ENCODE results near the gene DICER1.
"Not testable (repeated sequence)": the region's sequence is repeated elsewhere in the genome, so short reads cannot be mapped to it uniquely, and the experiment has no call there.

DICER1 gene

DNA sequence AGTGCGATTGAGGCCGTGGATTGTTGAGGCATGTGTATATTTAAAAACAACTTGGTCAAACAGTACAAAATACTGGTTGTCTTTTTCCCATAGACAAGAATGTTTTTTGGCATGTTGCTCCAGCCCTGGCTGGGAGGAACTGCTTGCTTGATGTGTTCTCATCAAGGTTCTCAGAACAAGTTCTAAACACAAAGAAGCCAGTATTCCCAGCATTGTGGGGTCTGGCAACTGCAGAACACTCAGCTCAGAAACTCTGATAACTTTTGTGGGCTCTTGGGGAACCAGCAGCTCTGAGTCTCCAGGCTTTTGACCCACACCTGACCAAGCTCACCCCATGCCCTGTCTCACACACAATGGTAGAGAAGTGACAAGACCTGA, 27.1 kb upstream of the DICER1 start:
- Histone ChIP-seq H3K4me1 (ENCODE audit: control insufficient read depth in 1 of 2, insufficient read depth in 2 of 2, low read length in 2 of 2) (peaks cover 14 to 27% of the 10 kb centered on the region in 2 donors), H3K27me3 (ENCODE audit: low read depth, low read length) (no peaks in the 10 kb centered on the region), H3K4me3 (ENCODE audit: low read depth in 1 of 2, low read length in 2 of 2) (no peak overlapping the region), H3K27ac (ENCODE audit: low read length) (peak overlapping the region; percentile 79), H3K36me3 (ENCODE audit: control insufficient read depth in 1 of 2, insufficient read depth in 2 of 2, low read length in 2 of 2) (peaks cover 0 to 4% of the 10 kb centered on the region in 2 donors), H3K9me3 (ENCODE audit: control insufficient read depth in 1 of 2, low read length in 2 of 2) (no peaks in the 10 kb centered on the region)

GRCh38 chr14:95183532-95184412, 26.4 kb upstream of the DICER1 start:
- Histone ChIP-seq H3K4me1 (ENCODE audit: control insufficient read depth in 1 of 2, insufficient read depth in 2 of 2, low read length in 2 of 2) (peaks cover 14 to 27% of the 10 kb centered on the region in 2 donors), H3K27me3 (ENCODE audit: low read depth, low read length) (no peaks in the 10 kb centered on the region), H3K9me3 (ENCODE audit: control insufficient read depth in 1 of 2, low read length in 2 of 2) (no peaks in the 10 kb centered on the region), H3K27ac (ENCODE audit: low read length) (peak overlapping the region; percentile 79), H3K36me3 (ENCODE audit: control insufficient read depth in 1 of 2, insufficient read depth in 2 of 2, low read length in 2 of 2) (peaks cover 0 to 6% of the 10 kb centered on the region in 2 donors), H3K4me3 (ENCODE audit: low read depth in 1 of 2, low read length in 2 of 2) (no peak overlapping the region)

DNA sequence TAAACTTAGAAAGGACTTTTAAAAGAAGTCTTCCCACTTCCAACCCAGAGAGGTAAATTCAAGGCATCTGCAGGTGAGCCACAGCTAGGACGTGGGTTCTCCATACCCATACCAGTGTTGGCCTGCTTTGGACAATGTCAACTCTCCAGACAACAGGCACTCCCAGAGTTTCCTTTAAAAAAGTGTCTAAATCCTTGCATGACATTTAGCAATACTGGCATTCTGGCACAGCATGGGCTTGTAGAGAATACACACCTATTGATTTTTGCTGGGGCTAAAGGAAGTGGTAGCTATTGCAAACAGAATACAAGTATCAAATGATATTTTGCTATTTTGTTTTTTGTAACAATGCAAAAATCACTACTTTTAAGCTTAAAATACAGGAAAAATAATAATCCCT, 25.8 kb upstream of the DICER1 start:
- H3K4me1 ChIP-seq (ENCODE audit: control insufficient read depth in 1 of 2, insufficient read depth in 2 of 2, low read length in 2 of 2): peaks cover 14 to 27% of the 10 kb centered on the region in 2 donors
- H3K27ac ChIP-seq (ENCODE audit: low read length): peak overlapping the region; percentile 79
- no peak overlapping the region for H3K4me3 ChIP-seq (ENCODE audit: low read depth in 1 of 2, low read length in 2 of 2)
- H3K9me3 ChIP-seq (ENCODE audit: control insufficient read depth in 1 of 2, low read length in 2 of 2): no peaks in the 10 kb centered on the region
- peaks cover 0 to 6% of the 10 kb centered on the region in 2 donors for H3K36me3 ChIP-seq (ENCODE audit: control insufficient read depth in 1 of 2, insufficient read depth in 2 of 2, low read length in 2 of 2)
- H3K27me3 ChIP-seq (ENCODE audit: low read depth, low read length): no peaks in the 10 kb centered on the region

GRCh38 chr14:95182379-95182778, 25.1 kb upstream of the DICER1 start:
- Histone ChIP-seq H3K36me3 (ENCODE audit: control insufficient read depth in 1 of 2, insufficient read depth in 2 of 2, low read length in 2 of 2) (peaks cover 0 to 6% of the 10 kb centered on the region in 2 donors), H3K4me3 (ENCODE audit: low read depth in 1 of 2, low read length in 2 of 2) (no peak overlapping the region), H3K27ac (ENCODE audit: low read length) (no peak overlapping the region), H3K4me1 (ENCODE audit: control insufficient read depth in 1 of 2, insufficient read depth in 2 of 2, low read length in 2 of 2) (peaks cover 14 to 27% of the 10 kb centered on the region in 2 donors), H3K9me3 (ENCODE audit: control insufficient read depth in 1 of 2, low read length in 2 of 2) (no peaks in the 10 kb centered on the region), H3K27me3 (ENCODE audit: low read depth, low read length) (no peaks in the 10 kb centered on the region)

DNA sequence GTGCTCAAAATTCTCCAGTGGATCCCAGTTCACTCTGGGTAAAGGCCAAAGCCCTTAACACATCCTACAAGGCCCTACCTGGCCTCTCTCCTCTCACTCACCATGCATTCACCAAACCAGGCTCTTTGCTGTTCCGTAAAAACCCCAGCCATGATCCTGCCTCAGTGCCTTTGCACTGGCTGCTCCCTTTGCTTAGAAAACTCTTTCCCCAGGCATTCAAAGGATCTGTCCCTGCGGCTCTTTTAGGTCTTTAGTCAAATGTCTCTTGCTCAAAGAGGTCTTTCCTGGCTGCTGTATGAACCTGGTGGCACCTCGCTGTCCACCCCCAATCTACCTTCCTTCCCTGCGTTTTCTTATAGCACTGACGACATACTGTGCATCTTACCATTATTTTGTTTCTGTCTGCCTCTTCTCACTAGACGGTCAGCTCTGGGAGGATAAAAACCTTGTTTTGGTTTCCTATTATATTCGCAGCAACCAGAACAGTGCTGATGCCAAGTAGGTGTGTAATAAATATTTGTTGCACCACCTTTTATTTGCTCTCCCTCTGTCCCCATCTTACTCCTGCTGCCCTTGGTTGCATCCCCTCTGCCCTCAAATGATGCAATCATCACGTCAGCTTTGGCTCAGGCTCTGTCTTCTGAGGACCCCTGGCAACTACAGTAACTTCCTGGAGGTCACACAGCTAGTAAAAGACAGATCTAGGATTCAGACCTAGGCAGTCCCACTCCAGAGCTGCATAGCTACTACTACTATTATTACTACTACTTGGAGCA, 23.8 kb upstream of the DICER1 start:
- Histone ChIP-seq H3K4me1 (ENCODE audit: control insufficient read depth in 1 of 2, insufficient read depth in 2 of 2, low read length in 2 of 2) (peaks cover 14 to 27% of the 10 kb centered on the region in 2 donors), H3K27ac (ENCODE audit: low read length) (no peak overlapping the region), H3K9me3 (ENCODE audit: control insufficient read depth in 1 of 2, low read length in 2 of 2) (no peaks in the 10 kb centered on the region), H3K4me3 (ENCODE audit: low read depth in 1 of 2, low read length in 2 of 2) (no peak overlapping the region), H3K27me3 (ENCODE audit: low read depth, low read length) (no peaks in the 10 kb centered on the region), H3K36me3 (ENCODE audit: control insufficient read depth in 1 of 2, insufficient read depth in 2 of 2, low read length in 2 of 2) (peaks cover 0 to 6% of the 10 kb centered on the region in 2 donors)

GRCh38 chr14:95175670-95176069, 18.3 kb upstream of the DICER1 start:
- H3K27me3 ChIP-seq (ENCODE audit: low read depth, low read length); H3K9me3 ChIP-seq (ENCODE audit: control insufficient read depth in 1 of 2, low read length in 2 of 2): not testable (repeated sequence)

DNA sequence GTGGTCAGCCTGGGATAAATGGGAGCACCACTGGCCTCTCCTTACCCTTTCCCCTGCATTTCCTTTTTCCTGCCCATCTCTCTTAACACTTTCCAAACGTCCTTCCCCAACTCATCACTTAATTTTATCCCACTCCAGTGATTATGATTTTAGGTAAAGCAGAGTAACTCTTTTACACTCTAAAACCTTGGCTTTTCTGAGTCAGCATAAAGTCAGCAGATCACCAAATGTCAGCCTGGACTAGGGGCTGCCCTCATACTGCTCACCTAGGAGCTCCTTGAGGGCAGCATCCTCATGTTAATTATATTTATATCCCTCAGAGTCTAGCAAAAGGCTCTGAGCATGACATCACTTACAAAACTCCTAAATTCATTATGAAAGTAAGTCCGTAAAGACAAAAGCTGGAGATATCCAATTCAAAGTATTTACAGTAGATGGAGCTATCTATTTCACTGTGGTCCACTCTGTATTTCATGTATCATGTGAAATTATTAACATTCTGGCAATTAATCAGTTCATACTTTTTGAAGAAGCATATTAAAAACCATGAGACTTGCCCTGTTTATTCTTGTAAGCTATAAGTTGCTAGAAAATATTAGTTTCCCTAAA, 17.0 kb upstream of the DICER1 start:
- H3K9me3 ChIP-seq (ENCODE audit: control insufficient read depth in 1 of 2, low read length in 2 of 2): no peaks in the 10 kb centered on the region
- H3K27ac ChIP-seq (ENCODE audit: low read length): no peak overlapping the region
- peaks cover 0 to 1% of the 10 kb centered on the region in 2 donors for H3K36me3 ChIP-seq (ENCODE audit: control insufficient read depth in 1 of 2, insufficient read depth in 2 of 2, low read length in 2 of 2)
- no peaks in the 10 kb centered on the region for H3K4me1 ChIP-seq (ENCODE audit: control insufficient read depth in 1 of 2, insufficient read depth in 2 of 2, low read length in 2 of 2)
- no peak overlapping the region for H3K4me3 ChIP-seq (ENCODE audit: low read depth in 1 of 2, low read length in 2 of 2)
- H3K27me3 ChIP-seq (ENCODE audit: low read depth, low read length): no peaks in the 10 kb centered on the region

More at GRCh38 chr14:95175670-95176069, 18.3 kb upstream of the DICER1 start:
- H3K27ac ChIP-seq (ENCODE audit: low read length); H3K4me1 ChIP-seq (ENCODE audit: control insufficient read depth in 1 of 2, insufficient read depth in 2 of 2, low read length in 2 of 2); H3K36me3 ChIP-seq (ENCODE audit: control insufficient read depth in 1 of 2, insufficient read depth in 2 of 2, low read length in 2 of 2); H3K4me3 ChIP-seq (ENCODE audit: low read depth in 1 of 2, low read length in 2 of 2): not testable (repeated sequence)

DNA sequence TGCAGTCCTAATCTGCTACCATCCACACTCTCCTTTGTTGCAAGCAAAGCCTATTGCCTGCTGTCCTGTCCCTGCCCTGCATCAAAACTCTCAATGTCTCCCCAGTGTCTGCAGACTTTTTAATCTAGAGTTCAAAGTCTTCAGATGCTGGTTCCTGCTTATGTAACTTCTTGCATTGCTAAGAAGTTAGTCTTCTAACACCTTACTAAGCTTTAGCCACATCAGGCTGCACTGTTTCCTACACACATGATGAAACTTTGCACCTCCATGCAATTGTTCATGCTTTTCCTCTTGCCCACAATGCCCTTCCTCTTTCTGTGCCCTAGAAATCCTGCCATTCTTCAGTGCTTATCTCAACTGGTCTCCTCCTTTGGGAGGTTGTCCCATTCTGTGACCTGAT, 16.2 kb upstream of the DICER1 start:
- Histone ChIP-seq H3K27ac (ENCODE audit: low read length) (no peak overlapping the region), H3K36me3 (ENCODE audit: control insufficient read depth in 1 of 2, insufficient read depth in 2 of 2, low read length in 2 of 2) (no peaks in the 10 kb centered on the region)

DNA sequence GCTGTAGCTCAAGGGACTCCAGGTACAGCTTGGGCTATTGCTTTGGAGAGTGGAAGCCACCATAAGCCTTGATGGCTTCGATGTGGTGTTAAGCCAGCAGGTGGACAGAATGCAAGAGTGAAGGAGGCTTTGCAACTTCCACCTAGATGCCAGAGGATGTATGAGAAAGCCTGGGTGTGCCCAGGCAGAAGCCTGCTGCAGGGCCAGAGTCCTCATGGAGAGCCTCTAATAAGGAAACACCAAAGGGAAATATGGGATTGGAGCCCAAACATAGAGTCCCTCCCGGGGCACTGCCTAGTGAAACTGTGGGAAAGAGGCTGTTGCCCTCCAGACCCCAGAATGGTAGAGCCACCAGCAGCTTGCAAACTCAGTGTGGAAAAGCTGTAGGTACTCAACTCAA, 9.8 kb upstream of the DICER1 start:
- H3K27me3 ChIP-seq (ENCODE audit: low read depth, low read length): no peaks in the 10 kb centered on the region
- H3K27ac ChIP-seq (ENCODE audit: low read length): no peak overlapping the region
- peaks cover 0 to 5% of the 10 kb centered on the region in 2 donors for H3K4me1 ChIP-seq (ENCODE audit: control insufficient read depth in 1 of 2, insufficient read depth in 2 of 2, low read length in 2 of 2)
- no peak overlapping the region for H3K4me3 ChIP-seq (ENCODE audit: low read depth in 1 of 2, low read length in 2 of 2)
- peaks cover 0 to 5% of the 10 kb centered on the region in 2 donors for H3K9me3 ChIP-seq (ENCODE audit: control insufficient read depth in 1 of 2, low read length in 2 of 2)
- no peaks in the 10 kb centered on the region for H3K36me3 ChIP-seq (ENCODE audit: control insufficient read depth in 1 of 2, insufficient read depth in 2 of 2, low read length in 2 of 2)

More for the DNA sequence above, 16.2 kb upstream of the DICER1 start:
- H3K4me1 ChIP-seq (ENCODE audit: control insufficient read depth in 1 of 2, insufficient read depth in 2 of 2, low read length in 2 of 2): no peaks in the 10 kb centered on the region
- no peak overlapping the region for H3K4me3 ChIP-seq (ENCODE audit: low read depth in 1 of 2, low read length in 2 of 2)
- no peaks in the 10 kb centered on the region for H3K9me3 ChIP-seq (ENCODE audit: control insufficient read depth in 1 of 2, low read length in 2 of 2)
- H3K27me3 ChIP-seq (ENCODE audit: low read depth, low read length): no peaks in the 10 kb centered on the region

DNA sequence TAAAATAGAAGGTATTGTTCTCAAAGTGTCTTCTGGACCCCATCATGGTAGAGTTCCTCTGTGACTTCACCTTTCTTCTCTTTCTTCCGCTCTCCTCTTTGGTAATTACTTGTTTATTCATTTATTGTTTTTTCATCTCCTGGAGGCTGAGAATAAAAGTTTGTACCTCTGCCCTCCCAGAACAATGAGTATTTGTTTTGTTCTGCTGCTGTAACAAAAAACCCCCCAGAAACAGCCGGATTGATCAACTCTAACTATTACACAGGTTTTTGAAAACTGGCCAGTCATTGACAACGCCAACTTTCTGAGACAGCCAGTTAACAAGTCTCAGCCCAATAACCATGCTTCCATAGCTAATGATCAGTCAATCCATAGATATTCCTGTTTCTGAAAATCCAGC, 8.2 kb upstream of the DICER1 start:
- H3K4me1 ChIP-seq (ENCODE audit: control insufficient read depth in 1 of 2, insufficient read depth in 2 of 2, low read length in 2 of 2): peaks cover 0 to 5% of the 10 kb centered on the region in 2 donors

DNA sequence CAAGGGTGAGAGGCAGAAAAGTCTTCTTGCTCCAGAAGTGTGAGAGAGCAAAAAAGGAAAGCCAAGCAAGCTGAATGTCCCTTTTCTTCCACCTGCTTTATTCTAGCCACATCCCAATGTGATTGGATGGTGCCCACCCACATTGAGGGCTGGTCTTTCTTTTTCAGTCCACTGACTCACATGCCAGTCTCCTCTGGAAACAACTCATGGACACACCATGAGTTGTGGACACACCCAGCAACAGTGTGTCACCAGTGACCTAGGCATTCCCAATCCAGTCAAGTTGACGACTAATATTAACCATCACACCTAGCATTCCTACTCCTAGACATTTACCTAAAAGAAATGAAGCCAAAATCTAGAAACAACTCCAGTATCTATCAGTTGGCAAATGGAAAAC, 7.2 kb upstream of the DICER1 start:
- Histone ChIP-seq H3K4me3 (ENCODE audit: low read depth in 1 of 2, low read length in 2 of 2) (no peak overlapping the region), H3K27me3 (ENCODE audit: low read depth, low read length) (no peaks in the 10 kb centered on the region), H3K4me1 (ENCODE audit: control insufficient read depth in 1 of 2, insufficient read depth in 2 of 2, low read length in 2 of 2) (peaks cover 0 to 5% of the 10 kb centered on the region in 2 donors), H3K27ac (ENCODE audit: low read length) (no peak overlapping the region), H3K9me3 (ENCODE audit: control insufficient read depth in 1 of 2, low read length in 2 of 2) (peaks cover 0 to 5% of the 10 kb centered on the region in 2 donors), H3K36me3 (ENCODE audit: control insufficient read depth in 1 of 2, insufficient read depth in 2 of 2, low read length in 2 of 2) (no peaks in the 10 kb centered on the region)

More for the DNA sequence above, 8.2 kb upstream of the DICER1 start:
- Histone ChIP-seq H3K27me3 (ENCODE audit: low read depth, low read length) (no peaks in the 10 kb centered on the region), H3K4me3 (ENCODE audit: low read depth in 1 of 2, low read length in 2 of 2) (no peak overlapping the region), H3K9me3 (ENCODE audit: control insufficient read depth in 1 of 2, low read length in 2 of 2) (peaks cover 0 to 5% of the 10 kb centered on the region in 2 donors), H3K36me3 (ENCODE audit: control insufficient read depth in 1 of 2, insufficient read depth in 2 of 2, low read length in 2 of 2) (no peaks in the 10 kb centered on the region), H3K27ac (ENCODE audit: low read length) (no peak overlapping the region)
